HAP-1 (cell line): ENCODE data around the gene ZRANB1.

Source experiments
- DNase-seq, 2 experiments: peaks; one replicate each; pipeline ENCODE4 v3.0.0-alpha.2; 2016 to 2020; ENCODE audit warnings: low spot score in 2 of 2
- H3K27me3 ChIP-seq: fragments of 250-450 bp; sonication (Bioruptor Pico); 2 replicates; pipeline ENCODE4 v1.5.1; 2020; ENCODE audit warnings: low read depth, mild to moderate bottlenecking, moderate library complexity
- H3K36me3 ChIP-seq: fragments of 250-450 bp; sonication (Bioruptor Pico); replicated peaks from 2 replicates; pipeline ENCODE4 v1.5.1; 2020; ENCODE audit warnings: mild to moderate bottlenecking
- H3K4me1 ChIP-seq: fragments of 250-450 bp; sonication (Bioruptor Pico); 2 replicates; pipeline ENCODE4 v1.5.1; 2020; ENCODE audit warnings: mild to moderate bottlenecking
- H3K4me3 ChIP-seq: fragments of 250-450 bp; sonication (Bioruptor Pico); 2 replicates; pipeline ENCODE4 v1.5.1; 2020; ENCODE audit warnings: mild to moderate bottlenecking, moderate library complexity
- H3K9me3 ChIP-seq: fragments of 250-450 bp; sonication (Bioruptor Pico); 2 replicates; pipeline ENCODE4 v1.5.1; 2020; ENCODE audit warnings: mild to moderate bottlenecking, moderate library complexity
- in situ Hi-C: fragments of 300-500 bp; cut with MboI; formaldehyde crosslinking; loops from 3 replicates; pipeline ENCODE4 v1.14.3; 2020; ENCODE audit warnings: low sequenced_read_pairs, inconsistent platforms, mixed read lengths

The ZRANB1 gene

GRCh38 chr10:124941823-124942222 is at the start of gene ZRANB1:
TSS of gene ZRANB1 (plus strand) at chr10:124942123. CDS start at chr10:124942494, 371 bp downstream.
- in situ Hi-C loops, result no loop called here
- 0 out of 2 replicates have a peak, but pooled peaks cover 4% of the 10 kb centered on the region for H3K36me3 ChIP-seq
- no peak within 1 kb of the TSS for H3K4me3 ChIP-seq
- H3K27me3 ChIP-seq, result no peaks in the 10 kb centered on the region
- H3K4me1 ChIP-seq, result peaks cover 29% of the 10 kb centered on the region
- no peaks in the 10 kb centered on the region for H3K9me3 ChIP-seq
- no peak for DNase-seq

DNA sequence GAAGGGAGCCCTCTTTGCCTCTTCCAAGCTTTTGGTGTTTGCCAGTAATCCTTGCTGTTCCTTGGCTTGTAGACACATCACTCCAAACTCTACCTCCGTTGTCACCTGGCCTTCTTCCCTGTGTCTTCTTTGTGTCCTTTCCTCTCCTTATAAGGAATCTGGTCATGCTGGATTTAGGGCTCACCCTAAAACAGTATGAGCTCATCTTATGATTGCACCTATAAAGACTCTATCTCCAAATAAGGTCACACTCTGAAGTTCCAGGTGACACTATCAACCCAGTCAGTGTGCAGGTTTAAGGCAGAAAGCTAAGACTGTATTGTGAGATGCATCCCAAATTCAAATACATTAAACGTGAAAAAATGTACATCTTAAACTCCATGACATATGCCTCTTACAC is 49.0 kb upstream of the ZRANB1 start:
- Histone ChIP-seq H3K27me3 (no peaks in the 10 kb centered on the region), H3K4me3 (no peak overlapping the region)

DNA sequence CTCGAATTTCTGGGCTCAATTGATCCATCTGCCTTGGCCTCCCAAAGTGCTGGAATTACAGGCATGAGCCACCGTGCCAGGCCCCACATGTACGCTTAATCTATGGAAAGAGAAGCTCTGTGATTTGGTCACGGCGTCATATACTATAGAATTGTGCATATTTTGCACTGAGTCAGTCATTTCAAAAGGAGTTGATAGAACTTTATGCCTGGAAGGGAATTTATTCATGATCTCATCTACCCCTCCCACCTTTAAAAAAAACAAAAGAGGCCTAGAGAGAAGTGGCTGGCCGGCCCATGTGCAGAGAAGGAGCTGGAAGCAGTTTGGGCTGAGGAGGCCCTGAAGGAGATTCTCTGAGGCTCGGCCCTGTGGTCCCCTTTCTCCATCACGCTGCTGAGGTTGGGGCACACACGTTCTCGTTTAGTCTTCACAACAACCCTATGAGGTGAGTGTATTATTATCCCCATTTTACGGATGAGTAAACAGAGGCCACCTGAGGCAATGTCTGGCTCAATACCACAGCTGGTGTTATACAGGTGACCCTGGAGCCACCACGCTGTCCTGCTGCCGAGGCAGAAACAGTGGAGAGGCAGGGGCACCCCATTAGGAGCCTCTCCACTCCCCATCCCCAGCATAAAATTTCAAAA is 47.2 kb upstream of the ZRANB1 start:
- H3K4me1 ChIP-seq, result no peaks in the 10 kb centered on the region
- H3K36me3 ChIP-seq, result no peaks in the 10 kb centered on the region
- DNase-seq, result no peak
- no peaks in the 10 kb centered on the region for H3K27me3 ChIP-seq
- in situ Hi-C loops, result no loop called here
- H3K4me3 ChIP-seq, result no peak overlapping the region
- H3K9me3 ChIP-seq, result no peaks in the 10 kb centered on the region

More for the DNA sequence above, 49.0 kb upstream of the ZRANB1 start:
- no peak for DNase-seq
- H3K4me1 ChIP-seq, result no peaks in the 10 kb centered on the region
- in situ Hi-C loops, result no loop called here
- no peaks in the 10 kb centered on the region for H3K9me3 ChIP-seq
- no peaks in the 10 kb centered on the region for H3K36me3 ChIP-seq

GRCh38 chr10:124896751-124897150 is 45.2 kb upstream of the ZRANB1 start:
- Histone ChIP-seq H3K4me3 (no peak overlapping the region), H3K9me3 (no peaks in the 10 kb centered on the region), H3K4me1 (no peaks in the 10 kb centered on the region), H3K36me3 (no peaks in the 10 kb centered on the region), H3K27me3 (no peaks in the 10 kb centered on the region)
- DNase-seq, result no peak
- in situ Hi-C loops, result no loop called here

GRCh38 chr10:124898471-124898870 is 43.5 kb upstream of the ZRANB1 start:
- 0 out of 2 replicates have a peak, but pooled peaks cover 3% of the 10 kb centered on the region for H3K27me3 ChIP-seq
- H3K36me3 ChIP-seq, result no peaks in the 10 kb centered on the region
- in situ Hi-C loops, result no loop called here
- no peaks in the 10 kb centered on the region for H3K9me3 ChIP-seq
- DNase-seq, result no peak
- H3K4me3 ChIP-seq, result no peak overlapping the region
- no peaks in the 10 kb centered on the region for H3K4me1 ChIP-seq

- H3K27me3 ChIP-seq, result 0 out of 2 replicates have a peak, but pooled peaks cover 3% of the 10 kb centered on the region
- H3K9me3 ChIP-seq, result no peaks in the 10 kb centered on the region
- DNase-seq, result no peak
- no peak overlapping the region for H3K4me3 ChIP-seq
- no peaks in the 10 kb centered on the region for H3K36me3 ChIP-seq
- in situ Hi-C loops, result no loop called here
- no peaks in the 10 kb centered on the region for H3K4me1 ChIP-seq
These were observed 42.8 kb upstream of the ZRANB1 start for GRCh38 chr10:124899151-124899550.

DNA sequence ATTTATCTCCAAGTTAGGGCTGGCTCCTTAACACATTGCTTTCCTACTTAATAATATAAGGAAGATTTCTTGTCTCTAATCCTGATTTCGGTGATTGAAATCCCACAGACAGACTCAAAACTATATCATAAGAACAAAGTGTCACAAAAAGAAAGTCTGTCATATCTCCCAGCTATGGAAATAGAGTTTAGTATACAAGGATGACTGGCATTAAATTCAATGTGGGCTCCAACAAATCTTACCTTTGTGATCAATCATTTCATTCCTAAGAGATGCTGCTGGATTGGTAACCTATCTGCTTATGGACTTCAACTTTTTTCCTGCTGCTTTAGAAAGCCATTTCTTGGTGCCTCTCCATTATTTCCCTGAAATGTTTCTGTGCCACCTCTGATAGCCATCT is 39.5 kb upstream of the ZRANB1 start:
- Histone ChIP-seq H3K4me3 (no peak overlapping the region), H3K36me3 (no peaks in the 10 kb centered on the region), H3K4me1 (no peaks in the 10 kb centered on the region), H3K9me3 (no peaks in the 10 kb centered on the region), H3K27me3 (0 out of 2 replicates have a peak, but pooled peaks cover 3% of the 10 kb centered on the region)
- in situ Hi-C loops, result no loop called here
- no peak for DNase-seq

- in situ Hi-C loops, result no loop called here
- no peaks in the 10 kb centered on the region for H3K36me3 ChIP-seq
- 0 out of 2 replicates have a peak, but pooled peaks cover 3% of the 10 kb centered on the region for H3K27me3 ChIP-seq
- H3K9me3 ChIP-seq, result no peaks in the 10 kb centered on the region
- H3K4me1 ChIP-seq, result no peaks in the 10 kb centered on the region
- no peak overlapping the region for H3K4me3 ChIP-seq
- DNase-seq, result no peak
These were observed 38.8 kb upstream of the ZRANB1 start for GRCh38 chr10:124903111-124903510.

- no peak overlapping the region for H3K4me3 ChIP-seq
- no peaks in the 10 kb centered on the region for H3K9me3 ChIP-seq
- no peaks in the 10 kb centered on the region for H3K36me3 ChIP-seq
- in situ Hi-C loops, result no loop called here
- 0 out of 2 replicates have a peak, but pooled peaks cover 3% of the 10 kb centered on the region for H3K27me3 ChIP-seq
- no peak for DNase-seq
- H3K4me1 ChIP-seq, result no peaks in the 10 kb centered on the region
These were observed 37.1 kb upstream of the ZRANB1 start for GRCh38 chr10:124904796-124905195.

DNA sequence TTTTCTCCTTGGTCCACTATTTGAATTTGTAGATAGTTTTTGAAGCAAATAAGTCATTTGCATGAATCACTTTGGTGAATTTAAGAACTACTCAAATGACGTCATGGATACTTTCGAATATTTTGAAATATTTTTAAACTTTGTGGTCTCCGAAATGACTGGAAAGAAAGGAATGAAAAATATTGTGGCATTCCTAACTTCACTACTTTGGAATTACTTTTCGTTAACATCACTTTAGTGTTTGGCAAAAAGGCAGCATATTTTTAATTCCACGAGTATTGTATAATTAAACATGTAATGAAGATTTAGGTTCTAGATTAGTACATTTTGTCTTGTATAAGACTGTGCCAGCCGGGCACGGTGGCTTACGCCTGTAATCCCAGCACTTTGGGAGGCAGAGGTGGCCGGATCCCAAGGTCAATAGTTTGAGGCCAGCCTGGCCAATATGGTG is 35.3 kb upstream of the ZRANB1 start:
- Histone ChIP-seq H3K36me3 (no peaks in the 10 kb centered on the region), H3K9me3 (no peaks in the 10 kb centered on the region), H3K4me3 (no peak overlapping the region), H3K4me1 (no peaks in the 10 kb centered on the region), H3K27me3 (0 out of 2 replicates have a peak, but pooled peaks cover 3% of the 10 kb centered on the region)
- in situ Hi-C loops, result no loop called here
- no peak for DNase-seq

- H3K36me3 ChIP-seq, result no peaks in the 10 kb centered on the region
- no peaks in the 10 kb centered on the region for H3K4me1 ChIP-seq
- no peaks in the 10 kb centered on the region for H3K9me3 ChIP-seq
- H3K27me3 ChIP-seq, result no peaks in the 10 kb centered on the region
- in situ Hi-C loops, result no loop called here
- H3K4me3 ChIP-seq, result no peak overlapping the region
- DNase-seq, result no peak
These were observed 32.4 kb upstream of the ZRANB1 start for GRCh38 chr10:124909563-124909962.

- Histone ChIP-seq H3K27me3 (no peaks in the 10 kb centered on the region), H3K36me3 (no peaks in the 10 kb centered on the region; the same call in 1 of the 2 replicates), H3K4me3 (no peak overlapping the region), H3K9me3 (no peaks in the 10 kb centered on the region), H3K4me1 (peaks cover 10% of the 10 kb centered on the region)
- no peak for DNase-seq
- in situ Hi-C loops, result no loop called here
These were observed 30.5 kb upstream of the ZRANB1 start for GRCh38 chr10:124911124-124912067.

- Histone ChIP-seq H3K4me3 (no peak overlapping the region), H3K4me1 (peaks cover 10% of the 10 kb centered on the region), H3K27me3 (no peaks in the 10 kb centered on the region), H3K9me3 (no peaks in the 10 kb centered on the region), H3K36me3 (no peaks in the 10 kb centered on the region; the same call in 1 of the 2 replicates)
- no peak for DNase-seq
- in situ Hi-C loops, result no loop called here
These were observed 29.6 kb upstream of the ZRANB1 start for GRCh38 chr10:124912101-124912886.
